Activated naive CD4-positive, alpha-beta T cell treated with anti-CD3 and anti-CD28 coated beads, Interleukin-2, amount 50 U/mL, for 16 hours (primary cell): ENCODE data around the gene TRIM25.

ENCODE experiments used
- DNase-seq: peaks from one replicate; pipeline ENCODE4 v3.0.0-alpha.2; 2020

The TRIM25 gene

DNA sequence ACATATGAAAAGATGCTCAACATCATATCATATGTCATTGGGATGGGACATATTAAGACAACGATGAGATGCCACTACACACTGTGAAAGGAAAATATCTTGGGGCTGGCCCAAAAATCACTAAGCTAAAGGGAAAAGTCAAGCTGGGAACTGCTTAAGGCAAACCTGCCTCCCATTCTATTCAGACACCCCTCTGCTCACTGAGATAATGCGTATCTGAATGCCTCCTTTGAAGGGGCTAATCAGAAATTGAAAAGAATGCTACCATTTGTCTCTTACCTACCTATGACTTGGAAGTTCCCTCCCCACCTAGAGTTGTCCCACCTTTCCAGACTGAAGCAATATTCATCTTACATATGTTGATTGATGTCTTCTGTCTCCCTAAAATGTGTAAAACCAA lies 11.2 kb upstream of the TRIM25 start:
- no peak for DNase-seq

DNA sequence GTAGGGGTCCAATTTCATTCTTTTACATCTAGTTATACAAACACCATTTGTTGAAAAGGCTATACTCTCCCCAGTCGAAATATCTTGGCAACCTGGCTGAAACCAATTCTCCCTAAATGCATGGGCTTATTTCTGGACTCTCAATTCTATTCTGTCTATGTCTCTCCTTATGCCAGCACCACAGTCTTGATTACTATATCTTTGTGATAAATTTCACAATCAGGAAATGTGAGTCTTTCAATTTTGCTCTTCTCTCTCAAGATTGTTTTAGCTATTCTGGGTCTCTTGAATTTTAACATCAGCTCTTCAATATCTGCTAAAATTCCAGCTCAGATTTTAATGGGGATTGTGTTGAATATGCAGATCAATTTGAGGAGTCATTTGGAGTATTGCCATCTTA lies 5.9 kb upstream of the TRIM25 start:
- no peak for DNase-seq

GRCh38 chr17:56918916-56919315 lies 5.1 kb upstream of the TRIM25 start:
- no peak for DNase-seq

GRCh38 chr17:56917559-56918296 lies 3.9 kb upstream of the TRIM25 start:
- no peak for DNase-seq

- no peak for DNase-seq
Observed at GRCh38 chr17:56914581-56915273, 878 bp upstream of the TRIM25 start.

- DNase-seq = no peak
Observed at GRCh38 chr17:56913353-56913866, 439 bp downstream of the TRIM25 start.

GRCh38 chr17:56913000-56913311 lies 893 bp downstream of the TRIM25 start:
- no peak for DNase-seq

DNA sequence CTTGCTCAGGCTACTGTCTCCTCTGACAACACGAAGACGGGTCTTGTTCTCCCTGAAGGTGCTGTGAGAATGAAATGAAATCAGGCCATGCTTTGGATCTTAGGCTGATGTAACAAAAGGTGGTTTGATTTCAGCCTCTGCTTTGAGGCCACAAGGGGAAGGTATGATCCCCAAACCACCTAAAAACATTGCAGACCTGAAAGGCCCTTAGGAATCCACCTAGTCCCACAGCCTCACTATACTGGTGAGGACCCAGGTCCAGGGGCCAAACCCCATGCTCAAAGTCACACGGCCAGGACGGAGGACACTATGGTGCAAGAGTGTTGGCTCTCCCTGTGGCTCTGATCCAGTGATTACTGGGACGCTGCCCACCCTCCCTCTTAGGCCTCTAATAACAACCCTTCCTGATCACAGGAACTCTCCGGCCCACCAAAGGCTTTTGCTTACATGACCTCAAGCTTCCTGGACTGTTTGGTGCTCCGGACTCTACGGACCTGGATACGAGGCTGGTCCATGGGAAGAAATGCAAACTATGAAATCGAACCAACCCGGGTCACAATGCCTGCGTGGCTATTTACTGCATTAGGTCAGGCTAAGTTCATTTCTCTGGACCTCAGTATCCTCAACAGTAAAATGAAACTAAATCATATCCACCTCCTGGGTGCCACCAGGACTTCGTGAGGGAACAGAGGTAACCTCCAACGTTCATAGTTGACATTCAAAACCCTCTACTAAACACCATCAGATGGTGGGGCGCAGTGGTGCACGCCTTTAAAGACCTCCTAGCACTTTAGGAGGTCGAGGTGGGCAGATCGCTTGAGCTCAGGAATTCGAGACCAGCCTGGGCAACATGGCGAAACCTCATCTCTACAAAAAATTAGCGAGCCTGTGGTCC lies 1.5 kb downstream of the TRIM25 start:
- no peak for DNase-seq

- no peak for DNase-seq
Observed at GRCh38 chr17:56910509-56911235, 3.2 kb downstream of the TRIM25 start.

DNA sequence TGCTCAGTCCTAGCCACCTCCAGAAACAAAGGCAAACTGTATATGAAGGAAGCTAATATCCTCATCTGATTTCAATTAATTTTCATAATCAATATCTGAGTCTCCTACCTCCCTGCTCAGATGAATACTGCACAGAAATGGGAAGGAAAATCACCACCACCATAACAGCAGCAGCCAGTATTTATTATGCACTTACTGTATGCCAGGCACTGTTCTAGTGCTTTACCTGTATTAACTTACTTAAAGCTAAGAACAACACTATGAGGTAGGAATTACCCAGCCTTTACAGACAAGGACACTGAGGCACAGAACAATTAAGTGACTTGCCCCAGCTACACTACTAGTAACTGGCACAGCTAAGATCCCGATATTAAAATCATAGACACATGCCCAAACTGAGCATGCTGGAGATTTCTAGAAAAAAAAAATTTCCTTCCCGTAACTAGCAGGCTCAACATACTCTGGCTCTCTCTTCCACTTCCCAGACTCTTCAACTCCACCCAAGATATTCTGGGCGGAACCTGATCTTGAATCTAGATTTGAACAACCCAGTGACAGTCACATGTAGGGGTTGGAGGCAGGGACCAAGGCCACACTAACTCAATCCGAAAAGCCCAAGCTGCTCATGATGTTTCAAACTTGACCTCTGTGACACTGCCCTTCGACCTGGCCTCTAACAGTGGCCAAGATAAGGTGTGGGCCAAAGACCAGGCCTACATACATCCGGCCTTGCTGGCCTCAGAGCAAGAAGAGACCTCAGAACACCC lies 3.9 kb downstream of the TRIM25 start:
- DNase-seq = no peak

DNA sequence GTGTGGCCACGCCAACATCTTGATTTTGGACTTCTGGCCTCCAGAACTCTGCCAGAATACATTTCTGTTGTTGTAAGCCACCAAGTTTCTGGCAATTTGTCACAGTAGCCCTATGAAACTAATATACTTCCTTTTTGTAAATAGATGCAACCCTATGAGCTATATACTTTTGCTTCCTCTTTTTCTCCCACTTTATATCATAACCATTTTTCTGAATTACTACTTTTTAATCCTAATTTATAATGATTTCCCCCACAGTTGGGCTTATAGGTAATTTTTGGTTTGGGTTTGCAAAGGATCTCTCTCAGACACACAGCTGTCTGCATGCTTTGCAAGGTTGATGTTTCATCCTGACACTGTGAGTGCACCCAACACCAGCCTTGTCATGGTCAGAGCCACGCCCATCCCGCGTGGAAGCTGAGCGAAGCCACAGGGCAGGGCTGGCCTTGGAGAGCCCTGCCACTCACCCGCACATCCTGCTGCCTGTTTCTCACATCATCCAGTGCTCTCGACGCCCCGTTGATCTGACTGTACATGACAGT lies 5.8 kb downstream of the TRIM25 start:
- no peak for DNase-seq

- DNase-seq = no peak
Observed at GRCh38 chr17:56903560-56903959, 10.3 kb downstream of the TRIM25 start.

DNA sequence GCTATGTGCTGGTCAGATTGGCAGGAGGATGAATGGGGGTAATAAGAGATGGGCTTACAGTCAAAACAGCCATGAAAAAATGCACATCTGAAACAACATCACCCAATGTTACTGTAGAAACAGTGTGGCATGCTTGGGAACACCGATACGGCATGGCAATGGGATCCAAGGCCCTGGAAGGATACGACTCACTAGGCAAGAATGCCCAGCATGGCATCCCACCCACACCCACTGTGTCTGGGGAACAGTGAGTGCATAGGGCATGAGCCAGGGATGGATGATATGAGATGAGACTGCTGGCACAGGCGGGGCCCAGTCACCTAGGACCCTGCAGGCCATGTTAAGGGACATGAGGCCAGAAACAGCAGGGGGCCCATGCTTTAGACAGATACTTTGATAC lies 11.5 kb downstream of the TRIM25 start:
- no peak for DNase-seq

- DNase-seq = no peak
Observed at GRCh38 chr17:56899403-56899802, 14.4 kb downstream of the TRIM25 start.

GRCh38 chr17:56898874-56899273 lies 15.0 kb downstream of the TRIM25 start:
- no peak for DNase-seq

- DNase-seq = no peak
Observed at GRCh38 chr17:56897646-56898424, 16.0 kb downstream of the TRIM25 start.

GRCh38 chr17:56896968-56897359 lies 16.9 kb downstream of the TRIM25 start:
- DNase-seq = no peak

GRCh38 chr17:56896217-56896967 lies 17.5 kb downstream of the TRIM25 start:
- no peak for DNase-seq

DNA sequence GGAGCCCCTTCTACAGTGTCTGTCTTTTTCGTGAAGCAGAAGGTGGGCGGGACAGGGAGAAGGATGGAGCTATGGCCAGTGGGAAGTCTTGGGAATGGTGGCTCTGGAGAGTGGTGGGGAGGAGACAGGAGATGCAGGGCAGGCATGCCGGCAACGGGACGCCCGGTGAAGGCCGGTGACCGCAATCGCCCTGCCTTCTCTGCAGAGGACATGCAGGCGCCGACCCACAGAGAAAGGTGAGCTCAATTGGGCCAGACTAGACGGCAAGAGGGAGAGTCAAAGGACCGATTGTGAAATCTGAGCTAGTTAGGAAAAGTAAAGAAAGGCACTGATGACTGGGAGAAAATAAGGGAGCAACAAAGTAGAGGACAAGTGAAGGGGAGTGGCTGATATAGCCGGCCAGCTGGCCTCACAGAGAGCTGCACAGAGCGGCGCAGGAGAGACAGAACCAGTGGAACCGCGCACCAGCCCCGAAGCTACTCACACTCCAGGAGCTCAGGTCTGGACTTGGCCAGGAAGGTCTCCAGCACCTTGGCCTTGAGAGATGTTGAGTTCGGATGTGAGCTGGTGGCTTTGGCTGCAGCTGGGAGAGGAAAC lies 18.9 kb downstream of the TRIM25 start:
- DNase-seq = no peak

GRCh38 chr17:56893503-56893902 lies 20.3 kb downstream of the TRIM25 start:
- DNase-seq = no peak
